Activated CD8-positive, alpha-beta memory T cell treated with anti-CD3 and anti-CD28 coated beads, Interleukin-2, amount 50 U/mL, for 24 hours (primary cell): ENCODE results near the gene MID1IP1.

Experiments used
- DNase-seq: peaks from one replicate; pipeline ENCODE4 v3.0.0-alpha.2; 2020; ENCODE audit errors: extremely low read depth

MID1IP1 gene

DNA sequence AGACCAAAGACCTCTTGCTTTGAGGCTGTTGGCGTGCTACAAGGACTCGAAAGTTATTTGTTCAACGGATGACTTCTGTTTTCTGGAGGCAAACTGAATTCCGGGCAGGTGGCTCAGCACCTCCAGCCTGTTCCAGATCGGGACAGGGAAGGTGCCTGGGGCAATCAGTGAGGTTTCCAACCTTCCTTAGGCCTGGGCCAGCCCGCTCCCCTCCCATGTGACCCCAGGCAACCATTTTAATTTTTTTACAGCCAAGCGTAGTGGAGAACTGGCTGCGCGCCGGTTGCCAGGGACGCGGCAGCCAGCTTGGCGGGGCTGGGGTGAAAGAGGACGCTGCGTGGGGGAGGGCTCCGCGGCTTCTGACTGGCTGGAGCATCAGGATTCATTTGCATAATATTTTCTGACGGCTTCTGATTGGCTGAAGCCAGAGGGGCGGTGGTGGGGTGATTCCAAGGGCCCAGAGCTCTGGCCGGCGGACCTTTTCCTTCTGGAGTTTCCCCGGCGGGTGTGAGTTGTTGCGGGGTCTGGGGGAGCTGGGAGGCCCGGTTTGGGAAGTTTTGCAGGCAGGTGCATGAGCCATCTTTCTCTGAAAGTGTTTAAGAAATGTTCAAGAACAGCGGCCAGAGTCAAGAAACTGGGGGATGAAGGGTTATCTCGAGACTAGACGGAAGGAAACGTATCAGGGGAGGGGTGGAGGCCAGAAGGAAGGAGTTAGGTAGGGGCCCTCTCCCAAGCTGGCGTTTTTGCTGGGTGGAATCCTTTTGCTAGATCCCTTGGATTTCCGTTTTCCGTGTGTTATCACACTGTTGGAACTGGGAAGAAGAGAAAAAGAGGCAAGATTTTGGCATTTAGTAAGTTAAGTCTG lies at the start of gene MID1IP1:
TSS of gene MID1IP1 (plus strand) at position 479 of the 865 bp plus-strand sequence. CDS start 3,488 bp downstream, outside the sequence.
- no peak for DNase-seq

GRCh38 chrX:38754102-38754790 lies 47.0 kb upstream of the MID1IP1 start:
- DNase-seq = no peak

DNA sequence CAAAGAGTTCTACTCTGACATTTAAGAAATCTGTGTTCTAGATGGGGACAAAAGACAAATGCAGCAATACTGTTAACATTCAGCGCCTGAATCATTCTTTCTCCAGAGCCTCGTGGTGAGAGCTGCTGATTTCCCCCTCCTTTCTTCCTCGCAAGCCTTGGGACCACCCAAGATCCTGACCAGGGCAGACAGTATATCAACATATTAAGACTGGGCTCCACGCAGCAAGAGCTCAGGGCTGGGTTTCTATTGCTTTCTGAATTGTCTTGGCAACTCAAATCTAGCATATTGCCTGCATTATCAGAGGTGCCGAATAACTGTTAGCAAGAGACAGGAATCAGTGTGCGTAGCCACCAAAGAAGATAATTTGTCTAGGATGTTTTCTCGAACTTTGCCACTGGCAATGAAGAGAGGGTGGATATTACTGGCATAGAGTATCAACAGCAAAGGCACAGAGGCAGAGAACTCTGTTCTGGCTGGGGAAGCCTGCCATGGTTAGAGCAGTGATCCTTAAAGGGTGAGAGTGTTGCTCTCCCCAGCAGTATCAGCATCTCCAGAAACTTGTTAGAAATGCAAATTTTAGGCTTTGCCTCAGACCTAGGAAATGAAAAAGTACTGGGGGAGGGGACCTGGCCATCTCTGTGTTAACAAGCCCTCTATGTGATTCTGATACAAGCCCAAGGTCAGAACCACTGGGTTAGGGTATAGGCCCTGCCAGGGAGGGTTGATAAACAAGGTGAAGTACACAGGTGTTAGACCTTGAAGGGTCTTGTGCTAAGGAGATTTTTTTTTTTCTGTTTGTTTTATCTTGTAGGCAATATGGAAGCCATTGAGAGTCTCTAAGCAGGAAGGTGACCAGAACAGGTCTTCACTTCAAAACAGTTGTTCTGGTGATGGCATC lies 46.2 kb upstream of the MID1IP1 start:
- DNase-seq = no peak

- DNase-seq = no peak
Measured at GRCh38 chrX:38760883-38761282, 40.4 kb upstream of the MID1IP1 start.

DNA sequence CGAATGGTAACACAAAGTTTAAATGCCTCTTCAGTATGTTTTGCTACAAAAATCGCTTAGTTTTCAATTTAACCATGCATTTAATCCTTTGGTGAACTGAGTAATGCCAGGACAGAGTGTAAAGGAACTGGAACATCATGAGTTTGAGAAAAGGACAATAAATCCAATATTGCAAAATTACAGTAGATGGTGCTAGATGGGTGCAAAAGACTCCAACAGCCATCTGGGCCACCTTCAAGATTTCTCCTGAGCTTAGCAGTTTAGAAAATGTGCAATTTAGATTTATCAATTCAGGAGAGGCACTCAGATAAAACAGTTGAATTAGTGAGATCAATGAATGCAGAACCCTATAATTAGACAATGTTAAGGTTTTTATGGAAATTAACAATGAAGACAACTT lies 33.2 kb upstream of the MID1IP1 start:
- no peak for DNase-seq

- DNase-seq = no peak
Measured at GRCh38 chrX:38770152-38770551, 31.1 kb upstream of the MID1IP1 start.

DNA sequence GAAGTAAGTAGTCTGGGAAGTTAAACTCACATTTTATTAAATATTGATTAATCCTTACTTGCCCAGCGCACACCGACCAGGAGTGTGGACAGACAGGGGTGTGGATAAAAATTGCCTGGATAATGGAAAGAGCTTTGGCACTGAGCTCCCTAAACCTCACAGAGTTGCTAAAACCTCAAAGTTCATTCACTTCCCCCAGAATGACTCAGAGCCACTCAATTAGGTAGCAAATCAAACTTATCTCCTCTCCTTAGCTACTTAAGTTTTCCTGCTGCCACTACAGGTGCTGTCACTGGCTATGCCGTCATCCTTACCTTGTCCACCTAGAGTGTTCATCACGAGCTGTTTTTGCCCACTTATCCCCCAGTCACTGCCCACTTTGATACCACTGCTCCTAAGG lies 27.0 kb upstream of the MID1IP1 start:
- no peak for DNase-seq

DNA sequence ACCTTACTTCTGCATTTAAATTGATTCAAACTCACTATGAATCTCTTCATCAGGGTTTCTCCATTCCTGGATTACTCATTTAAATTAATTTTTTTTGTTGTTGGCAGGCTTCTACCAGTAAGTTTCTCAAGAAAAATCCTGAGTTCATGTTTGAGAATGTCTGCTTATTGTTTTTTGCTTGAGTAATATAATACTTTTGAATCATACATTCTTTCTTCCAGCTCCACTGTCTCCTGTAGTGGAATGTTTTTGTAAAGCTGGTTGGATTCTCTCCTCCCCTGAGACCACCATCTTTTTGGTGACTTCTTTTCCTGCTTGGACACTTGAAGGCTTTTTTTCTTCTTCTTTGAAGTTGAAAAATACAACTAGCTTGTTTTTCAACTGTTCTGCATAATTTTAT lies 4.3 kb upstream of the MID1IP1 start:
- no peak for DNase-seq

DNA sequence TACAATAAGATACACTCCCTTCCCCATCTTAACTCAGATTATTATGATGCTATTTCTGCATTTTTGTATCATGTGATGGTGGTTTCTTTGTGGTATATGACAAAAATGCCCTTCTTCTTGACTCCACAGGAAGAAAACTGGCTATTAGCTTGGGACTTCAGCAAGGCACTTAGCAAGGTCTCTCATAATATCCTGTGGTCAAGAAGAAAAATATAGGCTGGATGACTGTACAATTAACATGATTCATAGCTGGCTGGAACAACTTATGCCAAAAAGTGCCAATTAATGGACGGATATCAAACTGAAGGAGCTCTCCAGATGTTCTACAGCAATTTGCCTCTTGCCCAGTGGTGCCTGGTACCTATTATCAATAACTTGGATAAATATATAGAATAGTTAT lies 2.3 kb upstream of the MID1IP1 start:
- no peak for DNase-seq

GRCh38 chrX:38799995-38800580 lies 1.2 kb upstream of the MID1IP1 start:
- no peak for DNase-seq

DNA sequence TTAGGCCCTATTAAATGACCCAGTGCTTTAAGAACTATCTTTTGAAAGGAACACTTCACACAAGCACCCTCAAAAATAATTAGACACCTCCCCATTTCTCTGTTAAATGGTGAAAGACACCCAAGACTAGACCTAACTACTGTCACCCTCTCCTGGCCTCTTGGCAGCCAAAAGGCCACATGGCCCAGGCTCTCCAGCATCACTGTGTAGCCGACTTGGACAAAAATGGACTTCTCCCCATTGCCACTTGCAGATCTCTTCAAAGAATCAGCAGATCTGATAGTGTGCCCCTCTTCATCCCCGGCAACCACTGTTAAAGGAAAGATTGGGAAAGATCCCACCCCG lies 2.0 kb downstream of the MID1IP1 start:
- no peak for DNase-seq

DNA sequence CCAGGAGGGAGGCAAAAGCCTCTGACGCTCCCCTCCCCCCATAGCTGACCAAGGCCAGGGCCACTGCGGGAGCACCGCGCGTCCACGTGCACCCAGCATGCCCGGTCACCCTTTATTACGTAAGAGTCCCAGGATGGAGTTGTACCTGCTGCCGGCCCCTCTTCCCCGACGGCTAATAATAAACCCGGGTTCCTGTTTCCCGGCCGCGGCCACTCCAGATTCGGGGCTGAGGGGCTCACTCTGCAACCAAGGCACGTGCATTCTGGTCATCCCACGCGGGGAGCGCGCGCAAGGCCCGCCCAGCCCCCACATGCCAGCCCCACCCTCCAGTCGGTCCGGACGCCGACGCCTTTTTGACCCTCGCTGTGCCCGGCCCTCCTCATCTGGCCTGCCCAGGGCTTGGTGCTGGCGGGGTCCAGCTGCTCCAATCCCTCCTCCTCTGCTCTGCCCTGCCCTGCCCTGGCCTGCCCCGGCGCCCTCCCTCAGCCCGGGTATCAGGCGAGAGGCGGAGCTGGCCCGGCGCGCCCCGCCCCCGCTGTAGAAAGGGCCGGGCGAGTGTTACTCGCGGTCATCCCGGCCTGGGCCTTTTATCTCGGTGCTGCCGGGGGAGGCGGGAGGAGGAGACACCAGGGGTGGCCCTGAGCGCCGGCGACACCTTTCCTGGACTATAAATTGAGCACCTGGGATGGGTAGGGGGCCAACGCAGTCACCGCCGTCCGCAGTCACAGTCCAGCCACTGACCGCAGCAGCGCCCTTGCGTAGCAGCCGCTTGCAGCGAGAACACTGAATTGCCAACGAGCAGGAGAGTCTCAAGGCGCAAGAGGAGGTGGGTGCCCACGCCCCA lies 2.6 kb downstream of the MID1IP1 start:
- no peak for DNase-seq

DNA sequence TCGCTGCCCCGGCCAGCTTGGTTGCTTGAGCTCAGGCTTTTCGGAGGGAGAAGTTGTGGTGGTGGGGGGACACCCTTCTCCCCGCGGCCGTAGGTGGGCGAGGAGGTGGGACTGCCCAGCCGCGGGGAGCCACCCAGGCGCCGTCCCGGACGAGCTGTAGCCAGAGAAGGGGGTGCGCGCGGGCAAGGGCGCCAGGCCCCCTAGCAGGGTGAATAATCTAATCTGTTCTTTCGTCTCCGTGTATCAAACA lies 3.1 kb downstream of the MID1IP1 start:
- DNase-seq = no peak

DNA sequence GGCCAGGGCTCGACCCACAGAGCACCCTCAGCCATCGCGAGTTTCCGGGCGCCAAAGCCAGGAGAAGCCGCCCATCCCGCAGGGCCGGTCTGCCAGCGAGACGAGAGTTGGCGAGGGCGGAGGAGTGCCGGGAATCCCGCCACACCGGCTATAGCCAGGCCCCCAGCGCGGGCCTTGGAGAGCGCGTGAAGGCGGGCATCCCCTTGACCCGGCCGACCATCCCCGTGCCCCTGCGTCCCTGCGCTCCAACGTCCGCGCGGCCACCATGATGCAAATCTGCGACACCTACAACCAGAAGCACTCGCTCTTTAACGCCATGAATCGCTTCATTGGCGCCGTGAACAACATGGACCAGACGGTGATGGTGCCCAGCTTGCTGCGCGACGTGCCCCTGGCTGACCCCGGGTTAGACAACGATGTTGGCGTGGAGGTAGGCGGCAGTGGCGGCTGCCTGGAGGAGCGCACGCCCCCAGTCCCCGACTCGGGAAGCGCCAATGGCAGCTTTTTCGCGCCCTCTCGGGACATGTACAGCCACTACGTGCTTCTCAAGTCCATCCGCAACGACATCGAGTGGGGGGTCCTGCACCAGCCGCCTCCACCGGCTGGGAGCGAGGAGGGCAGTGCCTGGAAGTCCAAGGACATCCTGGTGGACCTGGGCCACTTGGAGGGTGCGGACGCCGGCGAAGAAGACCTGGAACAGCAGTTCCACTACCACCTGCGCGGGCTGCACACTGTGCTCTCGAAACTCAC lies 3.6 kb downstream of the MID1IP1 start:
- DNase-seq = no peak

- no peak for DNase-seq
Measured at GRCh38 chrX:38805432-38806389, 4.5 kb downstream of the MID1IP1 start.

GRCh38 chrX:38806875-38807621 lies 5.8 kb downstream of the MID1IP1 start:
- no peak for DNase-seq

- no peak for DNase-seq
Measured at GRCh38 chrX:38807873-38808272, 6.6 kb downstream of the MID1IP1 start.

DNA sequence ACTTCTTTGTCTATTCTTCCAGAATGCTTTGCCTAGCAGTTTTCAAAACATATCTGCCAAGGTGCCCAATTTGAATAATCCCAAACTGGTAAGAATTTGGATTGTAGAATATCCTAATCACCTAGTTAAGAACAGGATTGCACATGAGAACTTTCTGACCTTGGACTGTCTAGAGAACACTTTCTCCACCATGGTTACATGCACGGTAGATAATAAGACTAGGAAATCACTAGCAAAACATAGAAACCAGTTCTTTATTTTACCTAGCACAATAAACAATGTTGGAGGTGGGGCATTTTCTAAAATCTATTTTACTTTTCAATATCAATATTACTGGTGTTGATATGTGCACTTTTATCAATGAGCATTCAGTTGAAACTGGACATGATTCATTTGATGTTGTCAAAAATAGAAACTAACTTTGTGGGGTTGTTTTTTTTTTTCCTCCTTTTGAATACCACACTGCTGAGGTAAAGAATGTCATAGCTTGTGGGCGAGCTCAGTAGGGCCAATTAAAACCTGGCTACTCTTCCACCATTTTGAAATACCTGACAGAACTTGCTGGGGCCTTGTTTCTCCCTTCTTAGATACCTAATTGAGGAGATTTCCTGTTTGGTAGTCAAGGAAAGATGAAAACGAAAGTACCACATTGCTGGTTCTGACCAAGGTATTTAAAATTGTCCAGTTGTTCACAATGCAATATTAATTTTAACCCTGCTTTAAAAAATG lies 10.4 kb downstream of the MID1IP1 start:
- no peak for DNase-seq
